ENCODE results near the gene TFCP2L1.

DNA sequence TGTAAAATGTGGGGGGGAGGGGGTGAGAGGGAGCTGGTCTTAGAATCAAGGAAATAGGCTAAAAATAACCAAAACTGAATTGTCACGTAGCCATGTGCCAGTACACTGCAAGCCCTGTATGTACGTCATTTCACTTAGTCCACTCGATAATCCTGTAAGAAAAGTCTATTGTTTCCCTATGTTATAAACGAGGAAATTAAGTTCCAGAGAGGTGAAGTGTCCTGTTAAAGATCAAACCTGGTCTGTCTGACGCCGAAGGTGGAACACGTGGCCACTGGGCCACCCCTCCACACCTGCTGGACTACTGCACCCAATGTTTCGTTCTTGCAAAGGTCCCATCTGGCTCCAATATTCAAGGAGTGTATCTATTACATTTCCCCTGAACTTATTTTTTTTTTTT lies 29.6 kb downstream of the TFCP2L1 start:
- TF ChIP-seq CTCF (conservative IDR thresholded peaks at IDR 0.05) = no peak
- no peak for TF ChIP-seq ZFX (IDR thresholded peaks at IDR 0.05)

Measured in C4-2B (cell line).